Breast epithelium (tissue), 3 donors: ENCODE data around the gene SH3BGRL2.

ENCODE experiments used
- POLR2A ChIP-seq: fragments of 450-650 bp; IDR thresholded peaks from one replicate; pipeline ENCODE4 v1.6.1; 2016; ENCODE audit warnings: antibody characterized with exemption, mild to moderate bottlenecking, moderate library complexity
- POLR2AphosphoS5 ChIP-seq, 3 donors: sonication (generic); formaldehyde crosslinking; IDR thresholded peaks; one replicate each; pipeline ENCODE4 v1.6.1; 2017; ENCODE audit warnings: antibody characterized with exemption in 3 of 3
- TF ChIP-seq, protein P1 (sequence below), 3 donors: fragments of 450-650 bp; IDR thresholded peaks; one replicate each; pipeline ENCODE4 v1.5.1; 2016 to 2017; ENCODE audit warnings: antibody characterized with exemption in 3 of 3, mild to moderate bottlenecking in 3 of 3, moderate library complexity in 3 of 3

GRCh38 chr6:79628466-79629288, 2.5 kb upstream of the SH3BGRL2 start:
- TF ChIP-seq, protein P1, sequence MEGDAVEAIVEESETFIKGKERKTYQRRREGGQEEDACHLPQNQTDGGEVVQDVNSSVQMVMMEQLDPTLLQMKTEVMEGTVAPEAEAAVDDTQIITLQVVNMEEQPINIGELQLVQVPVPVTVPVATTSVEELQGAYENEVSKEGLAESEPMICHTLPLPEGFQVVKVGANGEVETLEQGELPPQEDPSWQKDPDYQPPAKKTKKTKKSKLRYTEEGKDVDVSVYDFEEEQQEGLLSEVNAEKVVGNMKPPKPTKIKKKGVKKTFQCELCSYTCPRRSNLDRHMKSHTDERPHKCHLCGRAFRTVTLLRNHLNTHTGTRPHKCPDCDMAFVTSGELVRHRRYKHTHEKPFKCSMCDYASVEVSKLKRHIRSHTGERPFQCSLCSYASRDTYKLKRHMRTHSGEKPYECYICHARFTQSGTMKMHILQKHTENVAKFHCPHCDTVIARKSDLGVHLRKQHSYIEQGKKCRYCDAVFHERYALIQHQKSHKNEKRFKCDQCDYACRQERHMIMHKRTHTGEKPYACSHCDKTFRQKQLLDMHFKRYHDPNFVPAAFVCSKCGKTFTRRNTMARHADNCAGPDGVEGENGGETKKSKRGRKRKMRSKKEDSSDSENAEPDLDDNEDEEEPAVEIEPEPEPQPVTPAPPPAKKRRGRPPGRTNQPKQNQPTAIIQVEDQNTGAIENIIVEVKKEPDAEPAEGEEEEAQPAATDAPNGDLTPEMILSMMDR (IDR thresholded peaks at IDR 0.05): no peak
- TF ChIP-seq POLR2A: no peak
- no peak for TF ChIP-seq POLR2AphosphoS5 (IDR thresholded peaks at IDR 0.05)
